ENCODE data around the gene RNU2-63P. TPM values are rescaled to one million over a fixed set of nuclear protein-coding genes. Genes with fewer than 3 reads are reported as not detected.

The RNU2-63P gene
- total RNA-seq, 1 donor from 2014 or later = not detected

DNA sequence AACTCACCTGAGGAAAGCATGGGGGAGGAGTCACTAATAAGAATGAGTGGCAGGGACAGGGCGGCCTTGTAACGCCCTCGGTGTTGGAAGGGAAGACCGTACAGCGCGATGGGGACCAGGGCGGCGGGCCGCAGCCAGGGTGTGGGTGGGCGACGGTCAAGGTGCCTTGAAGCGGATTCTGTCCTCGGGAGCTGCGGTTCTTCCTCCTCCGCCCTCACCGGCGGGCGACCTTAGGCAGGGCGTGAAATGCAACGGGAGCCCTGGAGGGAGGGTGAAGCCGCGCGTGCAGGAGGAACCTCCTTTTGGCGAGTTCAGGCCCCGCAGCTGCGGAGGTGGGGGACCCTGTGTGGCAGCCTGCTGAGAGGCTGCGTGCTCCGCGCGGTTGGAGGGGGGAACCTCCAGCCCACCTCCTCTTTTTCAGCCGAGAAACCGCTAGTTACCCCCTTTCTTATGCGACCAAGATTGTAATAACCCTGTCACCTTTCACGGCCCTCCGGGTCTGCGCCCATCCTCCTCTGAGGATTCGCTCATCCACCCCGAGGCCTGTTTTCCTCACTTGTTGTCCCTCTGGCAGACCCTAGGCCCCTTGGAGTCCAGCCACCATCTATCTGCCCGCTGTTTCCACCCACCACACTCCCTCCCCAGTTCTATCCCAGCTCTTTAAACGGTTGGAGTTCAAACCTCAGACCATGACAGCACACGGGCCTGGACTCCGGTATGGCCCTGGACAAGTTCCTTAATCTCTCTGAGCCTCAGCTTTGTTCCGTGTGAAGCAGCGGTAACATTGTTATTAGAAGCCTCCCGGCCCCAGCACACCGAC, 823 bp upstream of the RNU2-63P start:
- intact Hi-C loops (cut with micrococcal nuclease) = no loop called here
- Histone ChIP-seq H3K4me3 (peak overlapping the region; percentile 74), H3K9me3 (replicated peaks) (no peaks in the 10 kb centered on the region), H3K36me3 (no peaks in the 10 kb centered on the region), H3K27me3 (ENCODE audit: low read depth) (no peaks in the 10 kb centered on the region), H3K4me1 (peaks cover 9% of the 10 kb centered on the region), H3K27ac (replicated peaks) (peak overlapping the region; percentile 47)
- peak; percentile 34 for DNase-seq
- TF ChIP-seq, protein P1, sequence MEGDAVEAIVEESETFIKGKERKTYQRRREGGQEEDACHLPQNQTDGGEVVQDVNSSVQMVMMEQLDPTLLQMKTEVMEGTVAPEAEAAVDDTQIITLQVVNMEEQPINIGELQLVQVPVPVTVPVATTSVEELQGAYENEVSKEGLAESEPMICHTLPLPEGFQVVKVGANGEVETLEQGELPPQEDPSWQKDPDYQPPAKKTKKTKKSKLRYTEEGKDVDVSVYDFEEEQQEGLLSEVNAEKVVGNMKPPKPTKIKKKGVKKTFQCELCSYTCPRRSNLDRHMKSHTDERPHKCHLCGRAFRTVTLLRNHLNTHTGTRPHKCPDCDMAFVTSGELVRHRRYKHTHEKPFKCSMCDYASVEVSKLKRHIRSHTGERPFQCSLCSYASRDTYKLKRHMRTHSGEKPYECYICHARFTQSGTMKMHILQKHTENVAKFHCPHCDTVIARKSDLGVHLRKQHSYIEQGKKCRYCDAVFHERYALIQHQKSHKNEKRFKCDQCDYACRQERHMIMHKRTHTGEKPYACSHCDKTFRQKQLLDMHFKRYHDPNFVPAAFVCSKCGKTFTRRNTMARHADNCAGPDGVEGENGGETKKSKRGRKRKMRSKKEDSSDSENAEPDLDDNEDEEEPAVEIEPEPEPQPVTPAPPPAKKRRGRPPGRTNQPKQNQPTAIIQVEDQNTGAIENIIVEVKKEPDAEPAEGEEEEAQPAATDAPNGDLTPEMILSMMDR (IDR thresholded peaks at IDR 0.05; ENCODE audit: borderline replicate concordance) = no peak

DNA sequence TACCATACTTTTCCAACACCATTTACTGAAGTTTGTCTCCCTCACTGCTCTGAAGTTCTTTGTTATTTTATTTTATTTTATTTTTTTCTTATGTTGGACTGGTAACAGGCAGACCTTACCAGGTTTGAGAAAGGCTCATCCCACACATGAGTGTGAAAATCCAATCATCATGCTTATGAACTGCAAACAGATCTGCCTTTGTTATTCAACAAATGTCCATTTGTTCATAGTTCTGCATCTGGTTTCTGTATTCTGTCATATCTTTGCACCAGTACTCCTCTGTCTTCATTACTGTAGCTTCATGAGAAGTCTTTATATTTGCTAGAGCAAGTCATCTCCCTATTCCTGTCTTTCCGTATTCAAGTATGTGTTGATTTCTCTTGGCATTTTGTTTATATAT, 5.3 kb downstream of the RNU2-63P start:
- H3K36me3 ChIP-seq = no peaks in the 10 kb centered on the region
- intact Hi-C loops (cut with micrococcal nuclease) = no loop called here
- H3K4me3 ChIP-seq = no peak overlapping the region
- DNase-seq = no peak
- H3K9me3 ChIP-seq (replicated peaks) = no peaks in the 10 kb centered on the region
- H3K27ac ChIP-seq (replicated peaks) = no peak overlapping the region
- H3K4me1 ChIP-seq = no peaks in the 10 kb centered on the region
- H3K27me3 ChIP-seq (ENCODE audit: low read depth) = no peaks in the 10 kb centered on the region
- TF ChIP-seq, protein P1 (IDR thresholded peaks at IDR 0.05; ENCODE audit: borderline replicate concordance) = no peak

DNA sequence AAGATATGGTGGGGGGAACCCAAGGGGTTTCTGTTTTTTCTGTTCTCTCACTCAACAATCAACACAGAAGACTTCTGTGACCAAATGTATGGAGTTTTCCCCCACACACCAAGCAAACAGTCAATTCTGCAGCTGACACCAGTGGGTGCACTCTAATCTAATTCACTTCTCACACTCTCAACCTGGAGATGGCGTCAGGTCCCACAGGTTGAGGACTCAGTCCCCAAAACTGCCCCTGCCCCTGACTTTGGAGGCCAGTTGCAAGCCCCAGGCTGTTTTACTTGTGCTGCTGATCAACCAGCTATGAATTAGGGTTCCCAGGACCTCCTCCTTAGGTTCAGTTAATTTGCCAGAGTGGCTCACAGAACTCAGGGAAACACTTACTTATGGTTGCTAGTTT, 6.2 kb downstream of the RNU2-63P start:
- TF ChIP-seq, protein P1 (IDR thresholded peaks at IDR 0.05; ENCODE audit: borderline replicate concordance) = no peak
- no peaks in the 10 kb centered on the region for H3K27me3 ChIP-seq (ENCODE audit: low read depth)
- H3K36me3 ChIP-seq = no peaks in the 10 kb centered on the region
- H3K27ac ChIP-seq (replicated peaks) = no peak overlapping the region
- no peaks in the 10 kb centered on the region for H3K4me1 ChIP-seq
- no peaks in the 10 kb centered on the region for H3K9me3 ChIP-seq (replicated peaks)
- DNase-seq = no peak
- H3K4me3 ChIP-seq = no peak overlapping the region
- intact Hi-C loops (cut with micrococcal nuclease) = no loop called here

DNA sequence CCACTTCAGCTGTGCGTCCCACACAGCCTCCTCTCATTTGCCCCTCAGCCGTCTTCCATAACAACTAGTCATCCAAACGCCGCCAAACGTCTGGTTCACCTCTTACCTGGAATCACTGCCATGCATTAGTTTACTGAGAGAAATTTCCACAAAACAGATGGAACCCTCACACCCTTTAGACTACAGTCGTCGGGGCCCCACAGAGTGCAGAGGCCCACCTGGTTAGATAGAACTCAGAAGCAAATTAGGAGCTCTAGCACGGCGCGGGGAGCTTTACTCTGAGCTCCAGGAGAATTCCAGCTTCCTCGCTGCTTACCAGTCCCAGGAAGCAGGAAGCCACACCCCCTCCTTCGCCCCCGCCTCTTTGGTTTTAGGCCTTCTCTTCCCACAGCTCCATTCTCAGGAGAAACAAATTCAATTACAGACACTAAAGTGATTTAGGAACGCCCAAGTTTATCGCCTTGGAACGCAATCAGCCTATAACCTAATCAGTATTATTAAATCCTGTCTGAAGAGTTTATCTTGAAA, 9.4 kb downstream of the RNU2-63P start:
- intact Hi-C loops (cut with micrococcal nuclease) = no loop called here
- DNase-seq = no peak
- Histone ChIP-seq H3K4me3 (no peak overlapping the region), H3K27me3 (ENCODE audit: low read depth) (peaks cover 16% of the 10 kb centered on the region), H3K9me3 (replicated peaks) (no peaks in the 10 kb centered on the region), H3K4me1 (no peaks in the 10 kb centered on the region), H3K36me3 (no peaks in the 10 kb centered on the region), H3K27ac (replicated peaks) (no peak overlapping the region)
- TF ChIP-seq, protein P1 (IDR thresholded peaks at IDR 0.05; ENCODE audit: borderline replicate concordance) = no peak

DNA sequence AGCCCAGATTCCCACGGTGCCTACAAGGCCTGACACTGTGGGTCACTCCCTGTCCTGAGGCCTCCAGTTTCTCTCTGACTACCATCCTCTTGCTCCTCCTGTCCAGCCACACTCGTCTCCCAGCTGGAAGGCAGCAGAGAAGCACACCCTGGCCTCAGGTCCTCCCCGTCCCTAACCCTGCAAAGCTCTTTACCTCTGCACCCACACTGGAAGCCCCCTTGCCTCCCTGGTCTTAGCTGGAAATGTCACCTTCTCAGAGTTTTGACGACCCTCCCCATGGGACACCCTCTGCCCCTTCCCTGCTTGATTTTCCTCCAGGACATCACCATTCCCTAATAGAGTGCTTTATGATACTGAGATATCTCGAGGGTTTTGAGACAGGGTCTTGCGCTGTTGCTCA, 10.6 kb downstream of the RNU2-63P start:
- no peak for DNase-seq
- Histone ChIP-seq H3K36me3 (no peaks in the 10 kb centered on the region), H3K4me1 (peaks cover 5% of the 10 kb centered on the region), H3K27ac (replicated peaks) (no peak overlapping the region), H3K9me3 (replicated peaks) (no peaks in the 10 kb centered on the region), H3K27me3 (ENCODE audit: low read depth) (peaks cover 16% of the 10 kb centered on the region), H3K4me3 (no peak overlapping the region)
- TF ChIP-seq, protein P1 (IDR thresholded peaks at IDR 0.05; ENCODE audit: borderline replicate concordance) = no peak
- intact Hi-C loops (cut with micrococcal nuclease) = no loop called here

Measured in left ventricle myocardium inferior (tissue), 1 donor.